Lung microvascular endothelial cell (primary cell): ENCODE results near the gene MAX. TPM values are rescaled to one million over a fixed set of nuclear protein-coding genes. Genes with fewer than 3 reads are reported as not detected.
A peak's percentile ranks its signal among the peaks of the same experiment; 100 is the strongest.

ENCODE experiments used
- DNase-seq, 2 donors: peaks; one replicate each; pipeline versions ENCODE4 v3.0.0 to v3.0.0-alpha.2; 2010; ENCODE audit warnings: low read depth in 2 of 2
- total RNA-seq: library from RNA; depleted of rRNA; stranded (reverse); fragments of >200 nt; gene quantifications from 2 replicates; pipeline ENCODE4 v1.2.1, GENCODE V29; 2014

MAX gene
- total RNA-seq, 1 donor from 2014 or later: 62.7 TPM

DNA sequence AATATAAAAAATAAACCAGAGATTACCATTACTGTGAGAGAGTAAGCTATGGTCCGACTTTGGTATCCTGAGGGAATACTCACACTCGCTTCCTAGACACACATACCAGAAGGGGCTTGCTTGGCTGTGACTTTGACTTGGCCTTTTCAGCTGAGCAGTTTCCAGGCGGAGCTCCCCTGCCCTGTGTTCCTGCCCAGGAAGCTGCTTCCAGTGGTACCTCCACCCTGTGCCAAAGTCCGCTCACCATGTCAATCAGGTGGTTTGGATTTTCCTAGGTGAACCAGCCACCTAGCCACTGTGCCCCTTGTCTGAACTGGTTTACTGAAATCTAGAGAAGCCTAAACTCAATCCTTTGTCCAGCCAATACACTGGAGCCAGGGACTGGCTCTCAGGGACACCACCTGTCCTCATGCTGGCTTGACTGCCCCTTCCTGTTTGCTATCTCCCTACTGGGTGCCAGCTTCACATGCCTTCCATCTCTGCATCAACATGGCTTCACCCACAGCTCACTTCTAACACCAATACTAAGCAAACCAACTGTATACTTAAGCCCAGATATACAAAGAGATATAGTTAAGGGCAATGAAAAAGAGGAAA is 28.6 kb downstream of the MAX start:
- DNase-seq: no peak

DNA sequence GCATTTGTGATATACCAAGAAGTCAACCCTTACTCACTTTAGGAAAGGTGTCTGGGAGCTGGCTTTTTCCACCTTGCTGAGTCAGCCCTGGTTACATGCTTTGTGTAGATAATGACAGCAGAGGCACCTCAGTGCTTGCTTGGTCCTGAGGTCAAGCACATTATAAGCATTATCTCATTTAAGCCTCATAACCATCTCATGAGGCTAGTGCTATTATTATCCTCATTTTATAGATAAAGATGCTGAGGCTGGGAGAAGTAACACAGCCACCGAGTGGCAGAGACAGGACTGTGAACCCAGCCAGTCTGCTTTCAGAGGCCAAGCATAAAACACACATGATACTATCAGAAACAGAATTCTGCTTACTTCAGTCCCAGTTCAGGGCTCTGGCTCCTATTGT is 29.4 kb downstream of the MAX start:
- DNase-seq: no peak

DNA sequence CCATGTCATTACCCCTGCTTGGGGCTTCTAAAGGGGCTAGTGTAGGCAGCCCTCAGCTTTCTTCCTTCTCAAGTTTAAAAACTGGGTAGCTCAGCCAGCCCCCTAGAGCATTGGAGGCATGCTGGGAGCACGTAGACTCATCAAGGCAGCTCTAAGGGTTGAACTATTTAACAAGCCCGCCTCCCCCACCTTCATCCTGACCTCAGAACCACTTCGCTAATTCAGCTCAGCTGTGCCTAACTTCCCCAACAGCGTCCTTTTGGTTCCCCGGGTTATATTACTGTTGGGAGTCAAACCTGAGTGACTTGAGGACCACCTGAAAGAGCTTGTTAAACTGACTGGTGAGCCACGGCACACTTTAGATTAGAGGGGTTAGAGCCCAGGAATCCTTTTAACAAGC is 30.1 kb downstream of the MAX start:
- no peak for DNase-seq

GRCh38 chr14:65071544-65071943 is 30.8 kb downstream of the MAX start:
- DNase-seq: no peak

GRCh38 chr14:65070471-65070976 is 31.8 kb downstream of the MAX start:
- DNase-seq: peak in 1 of 2 donors; percentile 50

DNA sequence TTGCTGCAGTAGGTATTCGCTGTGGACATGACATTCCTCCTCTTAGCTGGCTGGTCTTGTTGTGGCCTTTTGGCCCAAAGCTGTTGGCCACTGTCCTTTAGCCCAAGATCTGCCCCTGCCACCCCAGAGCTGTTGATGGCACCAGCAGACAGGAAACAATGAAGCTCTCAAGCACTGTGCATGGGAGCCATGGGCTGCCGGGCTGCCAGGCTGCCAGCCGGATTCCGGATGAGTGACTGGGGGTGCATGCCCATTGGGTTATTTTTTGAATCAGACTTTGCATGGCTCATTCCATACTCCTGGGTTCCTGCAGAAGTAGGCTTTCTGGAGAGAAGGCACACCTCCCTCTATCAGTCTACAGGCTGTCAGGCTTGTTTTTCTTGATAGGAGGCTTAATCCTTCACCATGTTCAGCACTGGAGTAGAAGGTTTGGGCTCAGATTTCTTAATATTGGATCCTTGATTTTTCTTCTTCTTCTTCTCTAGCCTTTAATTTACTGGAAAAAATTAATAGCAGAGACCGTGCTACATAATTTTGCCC is 32.4 kb downstream of the MAX start:
- no peak for DNase-seq

DNA sequence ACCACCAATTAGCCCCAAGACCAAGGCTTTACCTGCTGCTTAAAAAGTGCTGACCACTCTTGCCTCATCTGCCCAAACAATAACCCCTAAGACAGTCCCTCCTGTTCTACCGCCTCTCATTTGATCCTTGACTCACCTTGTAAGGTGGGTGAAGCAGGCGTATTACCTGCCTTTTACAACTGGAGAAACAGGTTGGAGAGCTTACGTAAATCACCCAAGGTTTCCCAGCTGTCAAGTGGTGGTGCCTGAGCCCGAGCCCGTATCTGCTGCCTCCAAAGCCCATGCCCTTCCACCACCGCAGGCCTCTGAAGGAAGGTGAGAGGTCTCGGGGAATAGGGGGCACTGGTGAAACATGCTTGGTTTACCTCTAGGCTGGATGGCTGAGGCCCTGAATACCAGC is 36.6 kb downstream of the MAX start:
- no peak for DNase-seq

DNA sequence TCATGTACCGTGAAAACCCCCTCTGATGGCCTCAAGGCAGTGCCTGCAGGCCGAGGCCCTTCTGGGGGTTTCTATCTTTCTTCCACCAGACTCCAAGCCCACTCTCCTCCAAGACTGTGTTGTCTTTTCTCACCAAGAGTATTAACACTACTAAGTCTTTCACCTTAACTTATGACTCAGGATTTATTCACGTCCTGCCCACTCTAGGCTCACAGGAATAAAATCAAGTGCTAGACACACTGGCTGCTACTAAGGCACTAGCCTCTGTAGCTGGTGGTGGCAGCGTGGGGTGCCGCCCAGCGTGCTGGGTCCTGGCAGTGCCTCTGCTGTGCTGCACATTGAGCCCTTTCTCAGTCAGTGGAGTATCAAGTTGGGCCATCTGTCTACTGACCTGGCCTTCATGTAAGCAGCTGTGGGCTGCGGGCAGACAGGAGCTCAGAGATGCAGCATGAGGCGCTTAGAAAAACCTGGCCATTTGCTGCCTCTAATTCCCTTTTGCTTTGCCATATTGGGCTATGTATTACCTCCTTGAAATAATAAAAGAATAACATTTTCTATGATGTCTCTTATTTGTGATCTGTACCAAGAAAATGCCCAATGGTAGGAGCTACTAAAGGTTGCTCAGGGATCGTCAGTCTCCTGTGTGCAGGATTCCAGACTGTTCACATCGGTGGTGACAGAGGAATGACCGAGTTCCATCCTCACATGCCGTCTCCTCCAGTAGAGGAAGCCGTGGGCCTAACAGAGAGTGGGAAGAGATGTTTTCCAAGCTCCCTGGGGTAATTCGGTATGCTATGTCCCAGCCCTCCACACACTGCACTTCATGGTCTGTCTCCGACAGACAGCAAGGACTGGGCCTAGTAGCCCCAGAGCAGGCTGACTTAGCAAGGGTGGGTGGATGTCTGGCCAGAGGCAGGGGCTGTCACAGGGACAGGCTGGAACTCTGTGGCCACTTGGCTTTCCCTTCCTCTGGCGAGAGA is 39.9 kb downstream of the MAX start:
- DNase-seq: peak in 1 of 2 donors; percentile 32

GRCh38 chr14:65057695-65058094 is 44.6 kb downstream of the MAX start:
- no peak for DNase-seq

- DNase-seq: no peak
Observed at GRCh38 chr14:65054471-65055085, 47.7 kb downstream of the MAX start.

DNA sequence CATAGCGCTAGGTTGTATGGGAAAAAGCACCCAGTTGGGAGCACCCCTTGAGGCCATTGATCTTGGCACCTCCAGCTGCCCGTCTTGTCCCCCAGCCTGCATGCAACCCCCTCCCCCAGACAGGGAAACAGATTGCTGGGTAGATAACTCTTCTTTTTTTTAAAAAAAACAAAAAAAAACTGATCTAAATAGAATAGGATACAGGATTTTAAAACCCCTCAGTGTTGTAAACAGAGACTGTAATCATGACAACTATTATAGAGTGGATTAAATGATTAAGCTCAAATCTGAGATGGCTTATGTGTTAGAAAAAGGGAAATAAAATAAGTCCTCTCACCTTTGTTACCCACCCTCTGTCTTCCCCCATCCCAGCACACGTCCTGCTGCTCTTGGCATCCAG is 48.9 kb downstream of the MAX start:
- DNase-seq: no peak

DNA sequence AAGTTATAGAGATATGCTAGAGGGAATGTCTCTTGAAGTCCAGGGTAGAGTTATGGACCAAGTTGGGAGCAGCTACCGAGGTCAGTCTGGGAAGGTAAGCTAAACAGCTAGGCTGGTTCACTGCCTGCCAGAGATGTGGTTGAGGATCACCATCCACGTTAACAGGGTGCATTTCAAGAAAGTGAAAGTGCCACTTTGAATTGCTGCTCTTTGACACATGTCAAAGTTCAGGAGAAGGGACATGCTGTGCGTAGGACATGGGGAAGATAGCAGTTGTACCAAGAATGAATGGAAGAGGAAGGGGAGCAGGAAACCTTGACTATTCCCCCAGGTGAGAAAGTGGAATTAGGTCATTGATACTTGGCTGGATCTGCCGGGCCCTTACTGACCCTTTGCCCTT is 49.5 kb downstream of the MAX start:
- no peak for DNase-seq

DNA sequence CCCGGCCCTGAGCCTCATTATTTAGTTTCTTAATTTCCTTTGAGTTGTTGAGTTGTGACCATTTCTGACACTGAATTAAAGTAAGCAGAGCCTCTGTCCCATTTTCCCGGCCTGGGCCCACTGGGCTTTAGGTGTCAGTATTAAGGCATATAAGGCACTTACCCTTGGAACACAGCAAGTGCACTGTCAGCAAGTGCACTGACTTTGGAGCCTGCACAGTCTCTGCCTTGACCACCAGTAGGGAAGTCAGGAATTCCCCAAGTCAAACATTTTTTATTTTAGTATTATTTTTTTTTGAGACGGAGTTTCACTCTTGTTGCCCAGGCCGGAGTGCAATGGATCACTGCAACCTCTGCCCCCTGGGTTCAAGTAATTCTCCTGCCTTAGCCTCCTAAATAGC is 56.6 kb downstream of the MAX start:
- no peak for DNase-seq

DNA sequence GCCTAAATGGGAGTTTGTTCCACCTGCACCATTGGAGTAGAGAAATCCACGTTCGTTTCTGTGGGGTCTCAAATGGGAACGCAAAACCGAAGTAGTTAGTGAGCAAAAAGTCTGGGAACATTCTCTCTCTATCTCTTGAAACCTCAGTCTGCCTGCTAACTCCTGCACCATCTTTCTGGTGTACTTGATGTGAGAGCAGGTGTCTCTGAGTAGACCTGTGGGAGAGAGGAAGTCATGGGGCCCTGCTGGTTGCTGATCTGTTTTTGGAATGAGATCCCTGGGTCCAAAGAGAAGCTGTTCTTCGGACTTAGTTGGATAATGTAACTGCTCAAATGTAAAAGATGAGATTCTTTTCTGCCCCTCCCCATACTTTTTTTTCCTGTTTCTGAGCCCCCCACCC is 57.3 kb downstream of the MAX start:
- DNase-seq: no peak

GRCh38 chr14:65044596-65044959 is 57.7 kb downstream of the MAX start:
- no peak for DNase-seq

DNA sequence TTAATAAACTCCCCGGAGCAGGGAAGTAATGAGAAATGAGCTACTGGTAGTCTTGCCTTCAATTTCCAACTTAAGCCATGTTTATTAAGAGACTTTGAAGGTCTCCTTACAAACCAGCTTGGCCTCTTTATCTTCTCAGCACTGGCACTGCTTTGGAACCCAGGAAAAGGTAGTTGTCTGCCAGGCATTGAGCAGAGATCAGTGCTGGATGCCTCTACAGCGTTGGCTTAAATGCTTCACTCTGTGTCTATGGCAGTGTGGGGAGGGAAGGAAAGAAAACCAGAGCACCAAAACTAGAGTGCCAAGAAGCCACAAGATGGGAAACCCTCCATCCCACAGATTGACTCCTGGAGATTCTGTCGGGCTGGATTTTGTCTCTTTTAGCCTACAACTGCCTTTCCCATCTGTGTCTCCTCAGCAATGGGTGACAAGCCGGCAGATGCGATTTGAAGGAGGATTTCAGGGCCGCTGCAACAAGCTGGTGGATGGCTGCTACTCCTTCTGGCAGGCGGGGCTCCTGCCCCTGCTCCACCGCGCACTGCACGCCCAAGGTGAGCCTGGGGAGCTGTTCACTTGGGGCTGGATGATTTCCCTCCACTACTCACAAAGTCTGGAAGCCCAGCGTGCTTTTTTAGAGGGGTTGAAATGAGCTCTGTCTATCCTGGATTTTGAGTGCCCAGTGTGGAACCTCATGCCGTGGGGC is 58.3 kb downstream of the MAX start:
- DNase-seq: no peak

DNA sequence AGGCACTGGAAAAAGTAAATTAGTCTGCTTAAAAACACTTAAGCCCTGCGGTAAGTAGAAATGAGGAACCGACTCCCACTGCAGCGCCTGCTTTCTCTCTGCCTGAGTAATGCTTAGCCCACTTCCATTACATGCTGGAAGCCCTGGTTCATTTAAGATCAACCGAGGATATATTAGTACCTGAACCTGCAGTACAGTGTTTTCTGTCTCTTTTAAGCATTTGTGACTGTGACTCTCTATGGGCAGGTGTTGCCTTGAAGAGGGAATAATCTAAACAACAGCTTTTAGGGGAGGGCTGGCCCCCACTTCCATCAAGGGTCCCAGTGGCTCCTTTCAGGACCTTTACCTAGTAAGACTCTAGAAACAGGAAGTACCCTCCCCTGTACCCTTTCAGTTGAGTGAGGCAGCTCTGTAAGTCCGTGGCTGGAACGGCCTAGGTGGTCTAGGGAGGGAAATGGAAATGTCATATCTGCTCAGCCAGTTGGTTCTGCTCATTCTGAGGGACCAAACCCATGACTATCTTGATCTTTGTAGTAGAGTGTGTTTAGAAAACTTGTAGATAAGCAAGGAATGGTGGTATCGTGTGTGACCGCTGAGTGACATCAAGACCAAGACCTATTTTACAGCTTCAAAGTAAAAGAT is 59.5 kb downstream of the MAX start:
- no peak for DNase-seq

DNA sequence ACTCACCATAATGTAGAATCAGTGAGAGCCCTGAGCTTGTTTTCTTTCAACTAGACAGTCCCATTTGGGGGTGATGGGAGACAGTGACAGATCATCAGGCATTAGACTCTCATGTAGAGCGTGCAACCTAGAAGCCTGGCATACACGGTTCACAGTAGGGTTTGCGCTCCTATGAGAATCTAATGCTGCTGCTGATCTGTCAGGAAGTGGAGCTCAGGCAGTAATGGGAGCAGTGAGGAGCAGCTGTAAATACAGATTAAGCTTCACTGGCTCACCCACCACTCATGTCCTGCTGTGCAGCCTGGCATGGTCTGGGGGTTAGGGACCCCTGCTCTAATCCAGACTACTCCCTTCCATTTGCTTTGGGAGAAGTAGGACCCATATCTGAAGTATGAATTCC is 60.0 kb downstream of the MAX start:
- no peak for DNase-seq

DNA sequence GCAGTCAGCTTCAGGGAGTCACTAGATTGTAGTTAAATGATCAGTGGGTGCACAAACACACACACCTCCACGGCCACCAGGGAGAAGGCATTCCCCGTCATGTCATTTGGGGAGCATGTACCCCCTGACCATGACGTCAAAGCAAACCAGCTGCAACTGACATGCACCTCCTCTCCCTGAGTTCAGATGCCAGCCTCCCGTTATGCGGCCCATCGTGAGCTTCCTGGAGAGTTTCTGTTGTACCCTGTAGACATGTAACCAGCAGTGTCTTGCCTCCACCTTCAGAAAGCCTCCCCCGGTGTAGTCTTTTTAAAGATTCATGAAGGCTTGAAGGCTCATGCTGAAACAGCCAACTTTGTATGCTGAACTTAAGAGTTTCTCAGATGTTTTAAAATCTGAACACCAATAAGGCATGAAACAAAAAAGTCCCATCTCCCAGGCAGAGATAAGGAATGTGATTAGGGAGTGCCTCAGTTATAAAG is 60.8 kb downstream of the MAX start:
- DNase-seq: no peak

- DNase-seq: no peak
Observed at GRCh38 chr14:65040666-65041433, 61.5 kb downstream of the MAX start.
